Hepatic stellate cell (primary cell): ENCODE measurements around the gene PDF.
"Not testable (repeated sequence)": the region's sequence is repeated elsewhere in the genome, so short reads cannot be mapped to it uniquely, and the experiment has no call there.

Source experiments
- DNase-seq: peaks from one replicate; pipeline ENCODE4 v3.0.0; 2011; ENCODE audit warnings: low spot score

Gene PDF

GRCh38 chr16:69330286-69331109 is at the start of gene PDF:
TSS of gene PDF (minus strand) at chr16:69330588. CDS start at chr16:69330570, 18 bp downstream.
- peak; percentile 96 for DNase-seq

- DNase-seq, result no peak
These were observed 48.4 kb upstream of the PDF start for GRCh38 chr16:69378760-69379159.

GRCh38 chr16:69378036-69378435 is 47.6 kb upstream of the PDF start:
- no peak for DNase-seq

- DNase-seq, result no peak
These were observed 46.1 kb upstream of the PDF start for GRCh38 chr16:69376393-69377059.

- DNase-seq, result no peak
These were observed 42.6 kb upstream of the PDF start for GRCh38 chr16:69373019-69373418.

GRCh38 chr16:69371564-69371963 is 41.2 kb upstream of the PDF start:
- no peak for DNase-seq

GRCh38 chr16:69368866-69369265 is 38.5 kb upstream of the PDF start:
- no peak for DNase-seq

GRCh38 chr16:69367980-69368379 is 37.6 kb upstream of the PDF start:
- no peak for DNase-seq

GRCh38 chr16:69366431-69366830 is 36.0 kb upstream of the PDF start:
- no peak for DNase-seq

GRCh38 chr16:69365901-69366300 is 35.5 kb upstream of the PDF start:
- no peak for DNase-seq

- no peak for DNase-seq
These were observed 33.7 kb upstream of the PDF start for GRCh38 chr16:69364088-69364487.

GRCh38 chr16:69363281-69363717 is 32.9 kb upstream of the PDF start:
- no peak for DNase-seq

- not testable (repeated sequence) for DNase-seq
These were observed 29.7 kb upstream of the PDF start for GRCh38 chr16:69360070-69360469.

- DNase-seq, result no peak
These were observed 21.1 kb upstream of the PDF start, which contains the start of gene TMED6 for GRCh38 chr16:69351309-69352027. TSS of gene TMED6 (minus strand) at chr16:69351786. CDS start at chr16:69351753, 33 bp downstream.

- DNase-seq, result no peak
These were observed 20.2 kb upstream of the PDF start for GRCh38 chr16:69350536-69351133.

- no peak for DNase-seq
These were observed 19.1 kb upstream of the PDF start for GRCh38 chr16:69349536-69349935.

GRCh38 chr16:69348222-69348621 is 17.8 kb upstream of the PDF start:
- DNase-seq, result no peak

- no peak for DNase-seq
These were observed 16.3 kb upstream of the PDF start for GRCh38 chr16:69346683-69347082.

- DNase-seq, result no peak
These were observed 15.5 kb upstream of the PDF start for GRCh38 chr16:69345923-69346322.

- no peak for DNase-seq
These were observed 13.8 kb upstream of the PDF start for GRCh38 chr16:69344171-69344570.

- no peak for DNase-seq
These were observed 9.8 kb upstream of the PDF start for GRCh38 chr16:69340095-69340644.
